Right forelimb (tissue), 1 donor: ENCODE data around the gene XPC.
"Not testable (repeated sequence)": the region's sequence is repeated elsewhere in the genome, so short reads cannot be mapped to it uniquely, and the experiment has no call there.

Experiments
- DNase-seq: peaks from one replicate; pipeline ENCODE4 v3.0.0-alpha.2; 2018

XPC gene

DNA sequence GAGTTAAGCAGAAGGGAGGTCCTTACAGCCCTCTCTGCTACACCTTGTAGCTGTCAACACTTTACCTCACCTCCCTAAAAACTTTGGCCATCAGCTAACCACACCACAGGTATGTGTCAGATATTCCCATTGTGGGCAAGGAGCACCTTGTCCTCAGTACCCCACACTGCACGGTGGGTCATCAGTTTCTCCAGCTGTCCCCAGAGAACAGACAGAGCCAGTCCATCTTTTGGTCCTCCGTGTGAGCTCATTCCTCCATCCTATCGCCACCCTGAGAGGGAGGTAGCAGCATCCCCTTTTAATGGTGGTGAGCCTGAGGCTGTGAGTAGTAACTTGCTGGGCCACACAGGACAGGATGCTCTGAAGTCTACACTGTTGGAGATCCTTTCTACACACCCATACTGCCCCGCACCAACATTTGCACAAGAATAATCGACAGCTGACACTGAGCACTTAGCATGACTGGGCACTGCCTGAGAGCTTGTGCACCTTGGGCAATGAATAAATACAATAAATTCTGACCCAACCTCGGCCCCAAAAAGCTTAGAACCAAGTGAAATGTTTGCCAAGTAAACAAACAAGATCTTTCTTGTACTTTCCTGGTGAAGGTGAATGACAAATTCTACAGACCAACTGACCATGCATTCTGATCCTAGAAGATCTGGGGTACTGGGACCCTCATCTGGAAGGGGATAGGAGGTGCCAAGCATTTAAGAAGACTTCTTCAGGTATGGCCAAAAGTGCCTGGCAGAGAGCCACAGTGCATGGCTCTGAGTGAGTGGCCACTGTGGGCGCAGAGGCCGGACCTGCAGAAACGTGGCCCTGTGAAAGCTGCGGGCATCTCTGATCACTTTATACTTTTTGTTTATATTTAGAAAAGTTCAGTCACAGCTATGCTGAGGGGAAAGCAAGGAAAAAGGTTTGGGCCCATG lies 60.7 kb downstream of the XPC start:
- peak; percentile 37 for DNase-seq

DNA sequence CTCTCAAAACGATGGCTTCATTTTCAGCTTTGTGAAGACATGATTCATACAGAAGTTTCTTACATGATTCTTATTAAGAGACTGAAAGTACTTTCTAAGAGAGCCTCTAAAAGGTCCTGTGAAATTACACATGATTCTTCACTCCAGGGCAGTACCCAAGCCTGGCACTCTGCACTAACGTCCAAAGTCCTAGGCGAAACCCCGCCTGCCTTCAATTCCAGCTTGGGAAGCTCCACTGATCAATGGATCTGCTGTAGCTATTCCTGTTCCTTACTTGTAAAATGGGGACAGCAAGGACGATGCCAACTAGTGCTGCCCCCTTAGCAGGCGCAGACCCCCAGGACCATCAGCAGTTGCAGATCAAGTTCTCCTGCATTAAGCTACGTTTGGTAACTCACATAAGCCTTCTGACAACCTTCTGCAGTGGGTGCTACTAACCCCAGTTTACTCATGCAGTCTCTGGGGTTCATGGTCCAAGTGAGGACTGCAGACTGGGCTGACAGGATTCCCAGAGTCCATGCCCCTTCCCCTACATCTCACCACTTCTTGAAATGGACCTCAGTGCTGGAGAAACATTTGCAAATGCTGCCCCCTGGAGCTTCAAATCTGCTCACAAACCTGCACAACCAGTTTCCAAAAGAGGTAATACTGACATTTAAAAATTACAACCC lies 64.3 kb downstream of the XPC start:
- no peak for DNase-seq

DNA sequence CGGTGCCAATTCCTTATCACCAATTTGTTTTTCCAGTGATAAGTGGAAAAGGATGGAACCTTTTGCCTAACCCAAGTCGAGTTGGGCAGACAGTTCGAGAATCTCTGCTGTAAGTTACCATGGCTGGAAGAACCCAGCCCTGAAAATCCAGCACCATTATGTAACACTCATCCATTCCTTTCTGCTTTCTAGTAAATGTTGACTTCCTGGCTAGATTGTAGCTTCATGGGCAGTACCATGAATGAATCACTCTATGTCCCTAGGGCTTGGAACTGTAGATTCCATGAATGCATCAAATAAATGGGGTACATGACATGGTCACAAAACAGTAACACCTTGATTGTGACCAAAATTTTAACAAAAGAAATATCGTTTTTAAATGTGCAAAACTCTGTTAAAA lies 67.7 kb downstream of the XPC start:
- no peak for DNase-seq

DNA sequence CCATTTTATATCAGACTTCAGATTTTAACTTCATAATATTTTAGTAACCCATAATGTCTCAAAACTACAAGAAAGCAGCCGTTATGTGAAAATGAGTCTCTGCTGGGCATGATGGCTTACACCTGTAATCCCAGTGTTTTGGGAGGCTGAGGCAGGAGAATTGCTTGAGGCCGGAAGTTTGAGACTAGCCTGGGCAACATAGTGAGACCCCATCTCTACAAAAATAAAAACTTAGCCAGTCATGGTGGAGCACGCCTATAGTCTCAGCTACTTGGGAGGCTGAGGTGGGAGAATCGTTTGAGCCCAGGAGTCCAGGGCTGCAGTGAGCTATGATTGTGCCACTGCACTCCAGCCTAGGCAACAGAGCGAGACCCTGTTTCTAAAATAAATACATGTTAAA lies 68.6 kb downstream of the XPC start:
- DNase-seq = not testable (repeated sequence)

DNA sequence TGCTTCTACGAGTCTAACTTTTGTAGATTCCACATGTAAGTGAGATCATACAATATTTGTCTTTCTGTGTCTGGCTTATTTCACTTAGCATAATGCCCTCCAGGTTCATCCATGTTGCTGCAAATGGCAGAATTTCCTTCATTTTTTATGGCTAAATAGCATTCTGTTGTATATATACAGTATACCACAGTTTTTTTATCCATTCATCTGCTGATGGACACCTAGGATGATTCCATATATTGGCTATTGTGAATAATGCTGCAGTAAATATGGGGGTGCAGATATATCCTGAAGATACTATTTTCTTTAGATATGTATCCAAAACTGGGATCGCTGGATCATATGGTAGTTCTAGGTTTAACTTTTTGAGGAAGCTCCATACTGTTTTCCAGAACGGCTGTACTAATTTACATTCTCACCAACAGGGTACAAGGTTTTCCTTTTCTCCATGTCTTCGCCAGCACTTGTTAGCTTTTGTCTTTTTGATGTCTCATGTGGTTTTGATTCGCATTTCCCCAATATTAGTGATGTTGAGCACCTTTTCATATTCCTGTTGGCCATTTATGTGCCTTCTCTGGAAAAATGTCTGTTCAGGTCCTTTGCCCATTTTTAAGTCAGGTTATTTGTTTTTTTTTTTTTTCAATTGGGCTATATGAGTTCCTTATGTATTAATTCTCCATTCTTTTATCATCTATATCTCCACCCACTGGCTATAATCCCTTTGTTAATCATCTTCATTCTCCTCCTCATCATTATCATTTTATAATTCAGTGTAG lies 80.6 kb downstream of the XPC start:
- no peak for DNase-seq

DNA sequence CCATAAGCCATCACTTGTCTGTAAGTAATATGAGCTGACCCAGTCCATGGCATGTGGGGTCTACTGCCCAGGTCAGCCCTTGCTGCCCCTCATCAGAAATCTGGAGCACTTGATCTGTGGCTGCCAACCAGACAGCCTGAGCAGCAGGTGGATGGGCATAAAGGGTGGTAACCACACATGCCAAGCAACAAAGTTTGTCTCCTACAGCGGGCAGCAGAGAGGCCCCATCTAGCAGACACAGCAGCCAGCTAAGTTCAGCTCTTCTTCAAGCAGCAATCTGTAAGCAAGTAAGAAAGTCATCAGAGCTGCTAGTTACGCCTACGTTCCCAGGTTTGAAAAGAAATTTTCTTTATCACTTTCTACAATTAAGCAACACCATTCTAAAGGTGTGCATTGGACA lies 81.7 kb downstream of the XPC start:
- DNase-seq = no peak
